K562 (cell line): ENCODE data around the gene CORO2A. TPM values are rescaled to one million over a fixed set of nuclear protein-coding genes. Genes with fewer than 3 reads are reported as not detected.

Experiments
- E4F1 ChIP-seq: fragments of 250-450 bp; sonication (Bioruptor Pico); IDR thresholded peaks from 2 replicates; pipeline ENCODE4 v1.5.0; 2021; ENCODE audit warnings: mild to moderate bottlenecking, borderline replicate concordance
- ELF1 ChIP-seq: fragments of 200-800 bp; sonication (Bioruptor generic); IDR thresholded peaks from 2 replicates; pipeline ENCODE4 v1.6.1; 2016; ENCODE audit warnings: missing genetic modification characterization, missing compliant biosample characterization
- FIP1L1 ChIP-seq: fragments of 200-400 bp; formaldehyde crosslinking; IDR thresholded peaks from 2 replicates; pipeline ENCODE4 v1.6.1; 2018; ENCODE audit warnings: mild to moderate bottlenecking, low read depth, low read length; ENCODE audit not compliant: poor library complexity, severe bottlenecking
- HNRNPK ChIP-seq: fragments of 200-400 bp; formaldehyde crosslinking; IDR thresholded peaks from one replicate; pipeline ENCODE4 v1.6.1; 2018; ENCODE audit warnings: mild to moderate bottlenecking, low read depth, low read length; ENCODE audit not compliant: poor library complexity, severe bottlenecking
- NFYB ChIP-seq: IDR thresholded peaks from 2 replicates; pipeline ENCODE4 v1.6.1; 2011; ENCODE audit warnings: mild to moderate bottlenecking, moderate library complexity; ENCODE audit not compliant: insufficient read length; ENCODE audit errors: extremely low read depth
- PHTF2 ChIP-seq: fragments of 250-450 bp; sonication (Bioruptor Pico); IDR thresholded peaks from 2 replicates; pipeline ENCODE4 v1.5.0; 2021; ENCODE audit warnings: mild to moderate bottlenecking
- PYGO2 ChIP-seq: fragments of 450-650 bp; IDR thresholded peaks from 2 replicates; pipeline ENCODE4 v1.6.1; 2016; ENCODE audit warnings: mild to moderate bottlenecking, missing genetic modification characterization, moderate library complexity, missing compliant biosample characterization
- RBM25 ChIP-seq: fragments of 200-400 bp; formaldehyde crosslinking; IDR thresholded peaks from 2 replicates; pipeline ENCODE4 v1.6.1; 2018; ENCODE audit warnings: low read length, low read depth, moderate library complexity; ENCODE audit not compliant: severe bottlenecking
- ZBTB12 ChIP-seq: fragments of 250-450 bp; sonication (Bioruptor Pico); IDR thresholded peaks from 2 replicates; pipeline ENCODE4 v1.4.0; 2020
- ZC3H4 ChIP-seq: sonication (generic); formaldehyde crosslinking; IDR thresholded peaks from 2 replicates; pipeline ENCODE4 v1.9.0; 2021; ENCODE audit warnings: missing genetic modification reagents, borderline replicate concordance
- ZFPM2 ChIP-seq: fragments of 250-450 bp; sonication (Bioruptor Pico); IDR thresholded peaks from 2 replicates; pipeline ENCODE4 v1.5.1; 2022; ENCODE audit warnings: mild to moderate bottlenecking
- ZNF212 ChIP-seq: fragments of 450-650 bp; formaldehyde crosslinking; IDR thresholded peaks from 2 replicates; pipeline ENCODE4 v1.4.0; 2020; ENCODE audit warnings: mild to moderate bottlenecking
- ZNF778 ChIP-seq: fragments of 450-650 bp; formaldehyde crosslinking; IDR thresholded peaks from 2 replicates; pipeline ENCODE4 v1.4.0; 2020; ENCODE audit warnings: mild to moderate bottlenecking, moderate library complexity
- polyA plus RNA-seq, 8 experiments: library from polyadenylated mRNA; depleted of rRNA in 4 of 8; stranded (reverse) in 5 of 8; unstranded in 3 of 8; fragments of >200 nt; fragmentation: Nextera tagmentation in 2 of 8; fragmentation: Illumina TruSeq in 1 of 8; extraction: Ambion mirVana in 2 of 8; extraction: Trizol in 1 of 8; gene quantifications; 2 replicates each; pipeline versions ENCODE4 v1.2.1 to v1.2.3, GENCODE V29; 2011 to 2014; ENCODE audit warnings: inconsistent platforms in 1 of 8, missing spikeins in 1 of 8
- total RNA-seq, 7 experiments: library from RNA; depleted of rRNA in 6 of 7; stranded (reverse); fragments of >200 nt in 6 of 7; fragmentation: Illumina TruSeq in 2 of 7; extraction: Trizol in 2 of 7; gene quantifications; 2 replicates each; pipeline versions ENCODE4 v1.2.1 to v1.2.3, GENCODE V29; 2011 to 2021; ENCODE audit warnings: low replicate concordance in 1 of 7
- TF ChIP-seq, protein P1 (sequence below): fragments of 250-450 bp; sonication (Bioruptor Pico); IDR thresholded peaks from 2 replicates; pipeline ENCODE4 v1.4.0; 2020; ENCODE audit warnings: borderline replicate concordance
- TF ChIP-seq, protein P2 (sequence below), 2 experiments: fragments of 450-650 bp in 1 of 2; sonication (generic) in 1 of 2; formaldehyde crosslinking in 1 of 2; IDR thresholded peaks in 1 of 2; conservative IDR thresholded peaks in 1 of 2; 2 replicates each; pipeline versions ENCODE4 v1.6.1 to v1.8.1; 2016 to 2023; ENCODE audit warnings: mild to moderate bottlenecking in 2 of 2, moderate library complexity in 2 of 2, inconsistent platforms in 1 of 2, missing genetic modification reagents in 1 of 2
- TF ChIP-seq, protein P3 (sequence below): sonication (generic); formaldehyde crosslinking; IDR thresholded peaks from 2 replicates; pipeline ENCODE4 v1.8.1; 2023; ENCODE audit warnings: mild to moderate bottlenecking, missing genetic modification reagents
- TF ChIP-seq, protein P4 (sequence below): fragments of 250-450 bp; sonication (Bioruptor Pico); IDR thresholded peaks from 2 replicates; pipeline ENCODE4 v1.8.0; 2021; ENCODE audit warnings: borderline replicate concordance, mild to moderate bottlenecking, moderate library complexity; ENCODE audit not compliant: poor library complexity, severe bottlenecking

Gene CORO2A
- total and polyA plus RNA-seq, 9 of the 15 experiments (the other 6 are each of a cell fraction or from before 2014, with no cell fraction given): 9.5 to 26.6 (median 18.0) TPM

DNA sequence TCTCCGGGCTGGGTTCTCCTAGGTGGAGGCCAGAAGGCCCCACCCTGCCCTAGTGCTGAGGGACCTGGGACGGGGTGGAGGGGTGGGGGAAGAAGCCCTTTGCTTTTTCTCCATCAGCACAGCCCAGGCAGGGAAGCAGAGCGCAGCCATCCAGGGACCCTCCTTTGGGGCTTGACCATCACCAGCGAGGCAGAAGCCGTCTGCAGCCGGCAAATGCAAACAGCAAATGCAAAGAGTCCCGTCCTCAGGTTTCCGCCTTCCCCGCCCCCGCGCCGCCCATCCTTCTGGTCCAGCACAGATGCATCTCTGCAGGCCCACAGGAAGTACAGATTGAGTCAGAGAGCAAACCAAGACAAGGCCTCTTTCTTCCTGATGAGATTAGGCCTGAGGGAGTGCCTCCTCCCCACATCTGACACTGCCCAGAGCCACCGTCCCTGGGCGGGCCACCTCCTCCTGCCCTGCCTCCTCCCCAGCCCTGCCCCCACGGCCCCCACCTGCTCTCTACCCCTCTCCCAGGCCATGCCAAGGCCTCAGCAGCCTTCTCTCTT, 23.4 kb downstream of the CORO2A start (continued):
- TF ChIP-seq RBM25 (no peak), FIP1L1 (no peak), PHTF2 (no peak), ZFPM2 (no peak), HNRNPK (no peak), ELF1 (0 out of 2 replicates have a peak, but pooled peaks have one; percentile 35), E4F1 (no peak), ZNF212 (no peak), ZNF778 (no peak), NFYB (no peak), ZBTB12 (no peak), ZC3H4 (CRISPR knock-in tag) (no peak), PYGO2 (tag) (no peak)
- TF ChIP-seq, protein P1, sequence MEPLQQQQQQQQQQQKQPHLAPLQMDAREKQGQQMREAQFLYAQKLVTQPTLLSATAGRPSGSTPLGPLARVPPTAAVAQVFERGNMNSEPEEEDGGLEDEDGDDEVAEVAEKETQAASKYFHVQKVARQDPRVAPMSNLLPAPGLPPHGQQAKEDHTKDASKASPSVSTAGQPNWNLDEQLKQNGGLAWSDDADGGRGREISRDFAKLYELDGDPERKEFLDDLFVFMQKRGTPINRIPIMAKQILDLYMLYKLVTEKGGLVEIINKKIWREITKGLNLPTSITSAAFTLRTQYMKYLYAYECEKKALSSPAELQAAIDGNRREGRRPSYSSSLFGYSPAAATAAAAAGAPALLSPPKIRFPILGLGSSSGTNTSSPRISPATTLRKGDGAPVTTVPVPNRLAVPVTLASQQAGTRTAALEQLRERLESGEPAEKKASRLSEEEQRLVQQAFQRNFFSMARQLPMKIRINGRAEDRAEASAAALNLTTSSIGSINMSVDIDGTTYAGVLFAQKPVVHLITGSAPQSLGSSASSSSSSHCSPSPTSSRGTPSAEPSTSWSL (CRISPR knock-in tag): no peak
- TF ChIP-seq, protein P2, sequence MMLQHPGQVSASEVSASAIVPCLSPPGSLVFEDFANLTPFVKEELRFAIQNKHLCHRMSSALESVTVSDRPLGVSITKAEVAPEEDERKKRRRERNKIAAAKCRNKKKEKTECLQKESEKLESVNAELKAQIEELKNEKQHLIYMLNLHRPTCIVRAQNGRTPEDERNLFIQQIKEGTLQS (IDR thresholded peaks at IDR 0.05): 0 out of 2 replicates have a peak, but pooled peaks have one; percentile 10
- TF ChIP-seq, protein P2 (CRISPR knock-in tag; conservative IDR thresholded peaks at IDR 0.05): no peak
- TF ChIP-seq, protein P3, sequence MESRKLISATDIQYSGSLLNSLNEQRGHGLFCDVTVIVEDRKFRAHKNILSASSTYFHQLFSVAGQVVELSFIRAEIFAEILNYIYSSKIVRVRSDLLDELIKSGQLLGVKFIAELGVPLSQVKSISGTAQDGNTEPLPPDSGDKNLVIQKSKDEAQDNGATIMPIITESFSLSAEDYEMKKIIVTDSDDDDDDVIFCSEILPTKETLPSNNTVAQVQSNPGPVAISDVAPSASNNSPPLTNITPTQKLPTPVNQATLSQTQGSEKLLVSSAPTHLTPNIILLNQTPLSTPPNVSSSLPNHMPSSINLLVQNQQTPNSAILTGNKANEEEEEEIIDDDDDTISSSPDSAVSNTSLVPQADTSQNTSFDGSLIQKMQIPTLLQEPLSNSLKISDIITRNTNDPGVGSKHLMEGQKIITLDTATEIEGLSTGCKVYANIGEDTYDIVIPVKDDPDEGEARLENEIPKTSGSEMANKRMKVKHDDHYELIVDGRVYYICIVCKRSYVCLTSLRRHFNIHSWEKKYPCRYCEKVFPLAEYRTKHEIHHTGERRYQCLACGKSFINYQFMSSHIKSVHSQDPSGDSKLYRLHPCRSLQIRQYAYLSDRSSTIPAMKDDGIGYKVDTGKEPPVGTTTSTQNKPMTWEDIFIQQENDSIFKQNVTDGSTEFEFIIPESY (CRISPR knock-in tag): no peak
- TF ChIP-seq, protein P4, sequence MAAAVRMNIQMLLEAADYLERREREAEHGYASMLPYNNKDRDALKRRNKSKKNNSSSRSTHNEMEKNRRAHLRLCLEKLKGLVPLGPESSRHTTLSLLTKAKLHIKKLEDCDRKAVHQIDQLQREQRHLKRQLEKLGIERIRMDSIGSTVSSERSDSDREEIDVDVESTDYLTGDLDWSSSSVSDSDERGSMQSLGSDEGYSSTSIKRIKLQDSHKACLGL (CRISPR knock-in tag): no peak
